Germinal center (tissue), 1 donor: ENCODE measurements around the gene ACSS3.
"Not testable (repeated sequence)": the region's sequence is repeated elsewhere in the genome, so short reads cannot be mapped to it uniquely, and the experiment has no call there.

Experiments used
- DNase-seq: peaks from one replicate; pipeline ENCODE4 v3.0.0; 2012; ENCODE audit warnings: mixed read lengths, low spot score

ACSS3 gene

DNA sequence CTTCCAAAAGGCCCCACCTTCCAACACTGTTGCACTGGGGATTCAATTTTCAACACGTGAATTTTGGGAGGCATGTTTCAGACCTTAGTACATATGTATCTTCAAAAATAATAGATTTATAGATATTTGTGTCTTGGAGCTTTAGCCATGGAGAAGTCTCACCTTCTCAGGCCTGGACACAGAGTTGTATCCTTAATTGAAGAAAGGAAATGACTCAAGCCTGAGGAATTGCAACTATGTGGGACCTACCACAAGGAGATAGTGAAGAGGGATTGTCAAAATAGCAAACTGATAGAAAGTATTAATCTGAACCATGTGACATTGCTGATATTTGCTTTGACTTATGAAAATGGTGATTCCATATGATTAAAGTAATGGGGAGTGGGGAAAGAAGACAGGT lies 89.8 kb downstream of the ACSS3 start:
- DNase-seq: no peak

DNA sequence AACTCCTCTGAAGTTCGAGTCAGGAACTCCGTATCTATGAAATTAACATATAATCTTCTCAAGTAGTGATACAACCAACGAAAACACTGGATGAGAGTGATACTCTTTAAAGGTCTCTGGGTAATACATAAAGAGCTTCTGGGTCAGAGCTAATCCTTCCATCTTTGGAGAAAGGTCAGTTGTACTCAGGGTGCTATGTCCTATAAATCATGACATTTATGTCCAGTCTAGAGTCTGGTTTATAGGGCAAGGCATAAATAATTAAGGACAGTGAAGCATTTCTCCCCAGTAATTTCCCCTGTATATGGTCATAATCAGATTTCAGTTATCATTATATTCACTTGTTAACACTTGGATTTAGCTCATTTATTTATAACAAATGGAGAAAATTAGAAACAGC lies 90.6 kb downstream of the ACSS3 start:
- DNase-seq: no peak

DNA sequence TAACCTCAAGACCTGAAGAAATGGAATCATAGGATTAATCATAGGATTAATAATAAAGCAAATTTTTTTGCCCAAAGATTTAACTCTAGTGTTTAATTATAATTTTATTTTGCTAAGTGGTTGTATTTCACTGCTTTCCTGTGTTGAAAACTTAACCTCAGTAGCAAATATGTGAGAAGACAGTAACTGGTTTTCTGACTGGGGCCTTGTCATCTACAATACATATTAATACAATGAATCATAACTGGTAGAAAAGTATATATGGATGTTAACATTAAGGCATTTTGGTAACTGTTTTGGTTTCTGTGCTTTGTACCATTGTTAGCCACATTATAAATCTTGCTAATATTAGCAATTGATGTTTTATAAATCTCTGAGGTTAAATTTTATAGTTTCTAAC lies 92.2 kb downstream of the ACSS3 start:
- no peak for DNase-seq

DNA sequence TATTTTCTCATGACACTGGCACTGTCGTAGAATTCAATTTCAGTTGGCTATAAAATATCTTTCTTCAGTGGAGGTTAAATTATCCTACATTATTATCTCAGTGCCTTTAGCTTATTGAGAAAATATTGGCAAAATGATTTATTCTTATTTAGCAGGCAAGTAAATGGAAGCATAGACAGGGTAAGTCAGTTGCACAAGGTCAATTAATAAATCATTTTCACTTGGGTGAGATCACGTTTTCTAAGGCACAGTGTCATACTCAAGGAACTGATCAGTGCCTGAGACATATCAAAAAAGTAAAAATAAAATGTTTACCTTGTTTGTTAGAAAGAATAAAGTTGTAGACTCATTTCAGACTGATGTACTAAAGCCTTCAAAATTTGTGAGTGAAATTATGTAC lies 95.0 kb downstream of the ACSS3 start:
- DNase-seq: no peak

DNA sequence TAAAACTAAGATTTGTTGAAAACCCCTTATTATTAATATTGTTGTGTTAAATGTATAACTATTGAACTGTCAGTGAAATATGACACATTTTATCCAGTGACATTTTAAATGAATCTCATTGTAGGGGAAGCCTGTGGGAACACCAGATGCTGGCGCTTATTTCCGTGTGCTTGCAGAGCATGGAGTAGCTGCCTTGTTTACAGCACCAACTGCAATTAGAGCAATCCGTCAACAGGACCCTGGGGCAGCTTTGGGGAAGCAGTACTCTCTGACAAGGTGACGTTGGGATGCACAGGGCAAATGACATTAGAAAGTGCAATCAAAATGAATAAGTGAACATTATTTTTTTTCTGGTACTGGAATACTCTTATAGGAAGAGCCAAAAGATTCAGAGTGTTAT lies 96.8 kb downstream of the ACSS3 start:
- no peak for DNase-seq

DNA sequence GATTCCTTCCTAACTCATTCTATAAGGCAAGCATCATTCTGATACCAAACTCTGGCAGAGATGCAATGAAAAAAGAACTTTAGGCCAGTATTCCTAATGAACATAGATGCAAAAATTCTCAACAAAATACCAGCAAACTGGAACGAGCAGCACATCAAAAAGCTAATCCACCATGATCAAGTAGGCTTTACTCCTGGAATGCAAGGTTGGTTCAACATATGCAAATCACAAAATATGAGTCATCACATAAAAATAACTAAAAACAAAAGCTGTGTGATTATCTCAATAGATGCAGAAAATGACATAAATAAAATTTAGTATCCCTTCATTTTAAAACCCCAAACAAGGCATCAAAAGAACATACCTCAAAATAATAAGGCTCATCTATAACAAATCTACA lies 98.9 kb downstream of the ACSS3 start:
- no peak for DNase-seq

DNA sequence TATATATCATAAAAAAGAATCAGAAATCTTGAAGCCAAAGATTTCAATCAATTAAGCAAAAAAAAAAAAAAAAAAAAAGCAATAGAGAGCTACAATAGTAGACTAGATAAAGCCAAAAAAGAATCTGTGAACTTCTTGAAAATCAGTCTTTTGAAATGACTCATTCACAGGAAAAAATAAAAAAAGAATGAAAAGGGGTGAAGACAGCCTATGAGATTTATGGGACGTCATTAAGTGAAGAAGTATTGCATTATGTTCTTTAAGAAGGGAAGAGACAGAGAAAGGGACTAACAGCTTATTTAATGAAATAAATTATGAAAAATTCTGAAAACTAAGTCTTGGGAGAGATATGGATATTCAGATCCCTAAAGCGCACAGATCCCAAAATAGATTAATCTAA lies 103.8 kb downstream of the ACSS3 start:
- no peak for DNase-seq

DNA sequence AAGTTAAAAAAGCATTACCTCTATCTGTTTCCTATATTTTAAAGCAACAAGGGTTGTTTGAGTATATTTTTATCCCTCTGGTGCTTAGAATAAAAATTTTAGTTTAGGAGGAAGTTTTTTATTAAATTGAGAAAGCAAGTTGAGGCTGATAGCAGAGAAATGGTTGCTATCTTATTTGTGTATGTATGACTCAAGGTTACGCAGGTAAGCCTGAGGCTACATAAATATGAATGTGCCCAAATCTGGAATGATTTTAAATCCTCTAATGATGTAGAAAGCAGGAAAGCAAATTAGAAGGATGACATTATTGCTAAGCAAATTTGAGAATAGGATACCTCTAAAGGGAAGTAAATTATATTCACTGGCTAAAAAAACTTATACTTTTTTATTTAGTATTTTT lies 109.8 kb downstream of the ACSS3 start:
- DNase-seq: no peak

DNA sequence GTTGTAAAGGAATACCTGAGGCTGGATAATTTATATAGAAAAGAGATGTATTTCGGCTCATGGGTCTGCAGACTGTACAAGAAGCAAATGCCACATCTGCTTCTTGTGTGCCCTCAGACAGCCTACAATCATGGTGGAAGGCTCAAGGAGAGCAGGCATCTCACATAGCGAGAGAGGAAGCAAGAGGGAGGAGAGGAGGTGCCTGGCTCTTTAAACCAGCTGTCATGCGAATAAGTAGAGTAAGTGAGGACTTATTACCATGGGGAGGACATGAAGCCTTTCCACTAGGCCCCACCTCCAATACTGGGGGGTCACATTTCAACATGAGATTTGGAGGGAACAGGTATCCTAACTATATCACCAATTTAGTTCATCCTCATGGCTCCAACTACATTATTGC lies 118.7 kb downstream of the ACSS3 start:
- no peak for DNase-seq

DNA sequence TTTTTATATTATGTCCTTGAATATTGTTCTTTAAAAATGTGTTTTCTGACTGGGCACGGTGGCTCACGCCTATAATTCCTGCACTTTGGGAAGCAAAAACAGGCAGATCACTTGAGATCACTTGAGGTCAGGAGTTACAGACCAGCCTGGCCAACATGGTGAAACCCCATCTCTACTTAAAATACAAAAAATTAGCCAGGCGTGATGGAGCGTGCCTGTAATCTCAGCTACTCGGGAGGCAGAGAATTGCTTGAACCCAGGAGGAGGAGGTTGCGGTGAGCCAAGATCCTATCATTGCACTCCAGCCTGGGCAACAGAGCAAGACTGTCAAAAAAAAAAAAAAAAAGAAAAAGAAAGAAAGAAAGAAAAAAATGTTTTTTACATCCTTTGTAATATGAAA lies 122.7 kb downstream of the ACSS3 start:
- not testable (repeated sequence) for DNase-seq

DNA sequence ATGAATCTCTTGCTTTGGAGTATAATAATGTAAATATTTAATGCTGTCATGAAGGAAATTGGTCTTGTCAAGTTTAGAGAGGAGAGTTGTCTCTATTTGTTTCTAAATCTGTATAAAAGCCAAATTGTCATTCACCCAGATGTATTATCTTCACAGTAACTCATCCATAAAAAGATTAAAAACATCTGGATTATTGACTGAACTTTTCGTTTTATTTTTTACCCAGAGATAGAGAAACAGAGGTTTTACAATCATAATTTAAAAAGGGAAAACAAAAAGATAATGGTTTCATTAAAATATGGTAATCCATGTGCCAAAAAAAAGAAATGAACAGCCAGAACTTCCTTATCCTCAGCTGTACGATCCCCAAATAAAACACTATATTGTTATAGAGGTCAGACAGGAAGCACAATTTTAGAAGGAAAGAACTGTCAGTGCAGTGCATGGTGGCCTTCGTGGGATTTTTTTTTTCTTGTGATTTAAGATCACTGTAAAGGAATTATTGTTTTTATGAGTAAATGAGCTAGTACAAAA lies 125.9 kb downstream of the ACSS3 start:
- DNase-seq: no peak

DNA sequence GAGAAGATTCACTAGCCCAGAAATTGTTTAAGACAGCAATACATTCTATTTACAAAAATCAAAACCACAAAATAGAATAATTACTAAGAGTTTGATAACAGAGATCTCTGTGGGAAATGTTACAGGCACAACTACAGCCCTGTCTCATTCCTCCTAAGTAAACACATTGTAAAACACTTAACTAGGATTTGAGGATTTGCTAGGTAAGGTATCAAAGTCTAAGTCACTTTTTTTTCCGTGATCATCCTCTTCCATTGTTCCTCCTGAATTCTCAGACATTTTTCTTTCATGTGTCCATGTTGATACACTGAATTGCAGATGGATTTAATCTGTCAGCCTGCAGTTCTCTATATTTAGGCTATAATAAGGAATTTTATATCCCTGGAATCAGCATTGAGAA lies 127.5 kb downstream of the ACSS3 start:
- DNase-seq: no peak

DNA sequence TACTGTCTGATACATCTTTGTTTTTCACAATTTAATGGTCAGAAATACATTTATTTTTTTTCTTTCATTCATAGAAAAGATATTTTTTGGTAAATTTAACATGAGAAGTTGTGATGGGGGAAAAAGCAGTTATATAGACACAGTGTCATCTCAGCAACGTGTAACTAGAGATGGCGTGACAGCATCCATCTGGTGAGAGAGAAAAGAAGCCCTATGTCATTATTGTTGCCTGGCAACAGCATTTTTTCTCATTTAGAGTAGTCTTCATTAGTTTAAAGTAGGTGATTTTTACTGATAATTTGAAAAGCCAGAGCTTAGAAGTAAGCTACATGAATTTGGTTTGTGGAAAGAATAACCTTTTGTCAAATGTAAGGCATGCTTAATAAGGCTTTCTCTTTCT lies 128.6 kb downstream of the ACSS3 start:
- DNase-seq: no peak

DNA sequence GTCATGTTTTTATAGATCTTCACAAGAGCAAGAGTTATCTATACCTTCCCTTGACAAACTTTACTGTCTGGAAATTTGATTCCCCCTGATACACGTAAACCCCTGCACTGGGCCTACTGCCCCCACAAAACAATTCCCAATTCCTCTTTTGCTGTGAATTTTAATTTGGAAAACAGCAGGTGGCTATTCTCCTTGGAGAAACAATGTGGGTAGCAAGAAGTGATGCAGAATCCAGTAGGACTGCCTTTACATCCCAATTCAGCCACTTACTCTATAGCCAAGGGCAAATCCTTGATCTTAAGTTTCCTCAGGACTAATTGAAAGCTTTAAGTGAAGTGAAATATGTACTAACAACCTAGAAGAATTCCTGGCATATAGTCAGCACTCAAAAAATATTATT lies 129.3 kb downstream of the ACSS3 start:
- DNase-seq: no peak

DNA sequence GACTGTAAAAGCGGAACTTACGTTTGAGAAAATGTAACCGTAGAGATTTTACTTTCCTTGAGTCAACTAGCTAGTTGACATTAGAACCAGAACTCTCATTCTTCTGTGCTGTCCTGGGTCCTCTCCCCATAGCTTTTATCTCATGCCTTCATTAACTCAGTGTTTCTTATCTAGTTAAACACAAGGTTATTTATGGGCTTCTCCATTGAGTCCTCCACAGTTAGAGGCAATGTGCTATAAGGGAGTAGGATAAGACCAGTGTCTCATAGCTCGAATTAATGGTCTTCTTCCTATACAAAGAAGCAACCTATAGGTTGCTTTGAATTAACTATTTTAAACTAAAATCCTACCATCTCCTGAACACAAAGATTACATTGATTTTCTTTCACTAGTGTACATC lies 129.8 kb downstream of the ACSS3 start:
- no peak for DNase-seq

DNA sequence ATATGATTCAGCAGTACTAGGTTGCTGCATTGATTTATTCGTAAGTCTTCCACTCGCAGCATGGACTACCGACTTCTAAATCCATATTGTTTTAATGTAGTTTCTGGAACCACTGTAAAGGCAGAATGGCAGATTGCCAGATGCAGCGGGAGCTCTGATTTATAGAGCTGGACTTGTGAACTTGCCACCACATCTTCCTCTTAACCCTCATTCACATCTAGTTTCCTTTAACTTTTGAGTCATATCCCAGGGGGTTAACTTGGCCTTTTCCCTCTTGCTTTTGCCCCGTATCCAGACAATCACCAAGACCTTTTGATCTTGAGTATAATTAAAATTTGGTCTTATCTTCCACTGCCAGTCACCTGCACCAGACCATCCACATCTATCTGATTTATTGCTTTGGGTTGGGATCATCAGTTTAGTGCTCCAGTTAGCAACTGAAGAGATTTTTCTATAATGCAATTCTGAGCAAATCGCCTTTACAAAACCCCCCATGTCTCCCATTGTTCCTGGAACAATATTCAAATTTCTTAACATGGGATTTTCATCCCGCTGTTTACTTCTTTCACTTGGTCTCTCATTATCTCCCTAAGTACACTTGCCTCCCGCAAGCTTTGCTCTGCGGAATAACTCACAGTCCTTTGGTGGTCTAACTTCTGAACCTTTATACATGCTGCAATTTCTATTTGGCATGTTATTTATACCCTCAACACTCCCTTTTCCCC lies 130.5 kb downstream of the ACSS3 start:
- no peak for DNase-seq

DNA sequence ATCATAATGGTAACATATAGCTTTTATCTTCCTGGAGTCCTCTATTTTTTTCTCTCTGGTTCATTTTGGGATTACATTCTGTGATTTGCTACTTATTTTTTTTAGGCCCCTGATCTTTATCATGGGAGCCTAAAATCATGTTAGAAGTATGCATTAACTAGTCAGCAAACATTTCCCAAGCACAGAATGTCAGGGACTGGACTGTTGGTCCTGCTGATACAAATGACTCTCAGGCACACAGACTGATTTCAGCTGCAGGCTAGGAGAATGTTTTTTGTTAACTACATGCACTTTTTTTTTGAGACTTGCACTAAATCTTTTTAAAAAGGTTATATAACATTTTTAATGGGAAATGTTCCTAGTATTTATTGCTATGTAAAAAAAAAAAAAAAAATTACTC lies 131.1 kb downstream of the ACSS3 start:
- no peak for DNase-seq

DNA sequence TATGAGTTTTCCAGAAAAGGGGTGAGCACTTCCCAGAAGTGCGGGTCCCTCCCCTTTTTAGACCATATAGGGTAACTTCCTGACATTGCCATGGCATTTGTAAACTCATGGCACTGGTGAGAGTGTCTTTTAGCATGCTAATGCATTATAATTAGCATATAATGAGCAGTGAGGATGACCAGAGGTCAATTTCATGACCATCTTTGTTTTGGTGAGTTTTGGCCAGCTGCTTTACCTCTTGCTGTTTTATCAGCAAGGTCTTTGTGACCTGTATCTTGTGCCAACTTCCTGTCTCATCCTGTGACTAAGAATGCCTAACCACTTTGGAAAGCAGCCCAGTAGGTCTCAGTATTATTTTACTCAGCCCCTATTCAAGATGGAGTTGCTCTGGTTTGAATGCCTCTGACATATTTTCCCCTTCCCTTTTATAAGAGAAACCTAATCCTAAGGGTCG lies 131.9 kb downstream of the ACSS3 start:
- DNase-seq: not testable (repeated sequence)

DNA sequence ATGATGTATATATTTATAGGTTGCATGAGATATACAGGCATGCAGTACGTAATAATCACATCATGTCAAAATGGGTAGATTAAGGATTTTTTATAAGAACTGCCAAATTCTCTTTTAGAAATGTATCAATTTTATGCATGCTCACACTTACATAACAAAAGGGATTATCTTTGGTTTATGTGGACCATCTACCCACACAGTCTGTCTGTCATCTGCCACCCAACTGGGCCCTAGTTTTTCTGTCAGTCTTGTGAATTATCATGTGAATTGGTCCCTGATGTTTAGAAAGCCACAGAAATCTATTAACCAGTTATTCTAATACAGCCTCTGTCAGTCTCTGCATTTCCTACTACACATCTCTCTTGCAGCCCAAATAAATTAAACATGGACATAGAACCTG lies 133.4 kb downstream of the ACSS3 start:
- DNase-seq: no peak

DNA sequence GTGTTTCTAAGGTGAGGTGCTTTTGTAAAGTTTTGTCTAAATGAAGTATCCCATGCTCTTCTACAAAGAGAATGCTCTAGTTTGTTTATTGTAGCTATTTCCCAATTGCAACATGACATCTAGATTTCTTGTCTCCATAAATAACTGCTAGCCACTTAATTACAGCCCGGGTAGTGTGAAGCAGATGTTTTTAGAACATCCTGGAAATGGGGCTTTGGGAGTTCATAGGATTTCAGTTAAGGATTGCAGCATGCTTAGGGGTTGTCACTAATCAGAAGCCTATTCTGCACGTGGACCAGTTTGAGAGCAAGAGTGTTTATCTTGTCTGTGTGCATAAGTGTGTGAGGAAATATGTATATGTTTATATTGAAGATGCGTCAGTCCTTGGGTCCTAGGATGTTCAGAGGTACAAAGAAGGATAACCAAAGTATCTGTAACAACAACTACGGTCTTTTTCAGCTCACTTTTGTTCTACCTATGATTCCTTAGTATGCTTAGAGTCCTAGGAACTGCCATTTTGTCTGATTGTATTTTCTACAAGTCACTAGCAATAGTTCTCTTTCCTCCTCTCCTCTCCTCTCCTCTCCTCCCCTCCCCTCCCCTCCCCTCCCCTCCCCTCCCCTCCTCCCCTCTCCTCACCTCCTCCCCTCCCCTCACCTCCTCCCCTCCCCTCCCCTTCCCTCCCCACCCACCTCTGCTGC lies 135.3 kb downstream of the ACSS3 start:
- no peak for DNase-seq

DNA sequence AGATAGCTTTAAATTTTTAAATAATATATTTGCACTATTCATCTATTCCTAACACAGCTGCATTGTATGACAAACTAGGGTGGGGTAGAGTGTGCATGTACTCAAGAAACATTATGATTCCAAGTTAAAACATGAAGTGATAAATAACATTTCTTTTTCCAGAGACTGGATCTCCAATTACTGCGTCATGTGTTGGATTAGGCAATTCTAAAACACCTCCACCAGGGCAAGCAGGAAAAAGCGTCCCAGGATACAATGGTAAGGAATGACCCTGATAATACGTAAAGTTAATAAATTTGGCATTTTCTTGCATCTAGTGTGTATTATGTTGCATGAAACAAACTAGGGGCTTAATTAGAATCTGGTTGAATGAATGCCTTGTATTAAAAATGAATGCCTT lies 138.9 kb downstream of the ACSS3 start:
- DNase-seq: no peak

DNA sequence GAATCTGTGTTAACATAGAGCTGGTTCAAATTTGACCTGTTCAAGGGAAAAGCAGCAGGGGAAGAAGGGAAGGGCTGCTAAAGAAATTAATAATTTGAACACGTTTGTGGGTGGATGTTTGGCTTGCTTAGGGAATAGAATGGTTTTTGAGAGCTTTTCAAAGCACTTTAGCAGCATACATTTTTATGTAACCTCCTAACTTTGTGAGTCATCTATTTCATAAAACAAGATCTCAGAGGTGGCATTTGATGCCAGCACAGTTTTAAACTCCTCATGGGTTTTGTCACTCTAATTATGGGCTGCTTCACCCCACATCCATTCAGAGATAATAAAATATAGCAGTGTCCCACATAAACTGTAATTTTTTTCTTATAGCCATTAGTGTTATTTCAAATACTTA lies 143.8 kb downstream of the ACSS3 start:
- no peak for DNase-seq

DNA sequence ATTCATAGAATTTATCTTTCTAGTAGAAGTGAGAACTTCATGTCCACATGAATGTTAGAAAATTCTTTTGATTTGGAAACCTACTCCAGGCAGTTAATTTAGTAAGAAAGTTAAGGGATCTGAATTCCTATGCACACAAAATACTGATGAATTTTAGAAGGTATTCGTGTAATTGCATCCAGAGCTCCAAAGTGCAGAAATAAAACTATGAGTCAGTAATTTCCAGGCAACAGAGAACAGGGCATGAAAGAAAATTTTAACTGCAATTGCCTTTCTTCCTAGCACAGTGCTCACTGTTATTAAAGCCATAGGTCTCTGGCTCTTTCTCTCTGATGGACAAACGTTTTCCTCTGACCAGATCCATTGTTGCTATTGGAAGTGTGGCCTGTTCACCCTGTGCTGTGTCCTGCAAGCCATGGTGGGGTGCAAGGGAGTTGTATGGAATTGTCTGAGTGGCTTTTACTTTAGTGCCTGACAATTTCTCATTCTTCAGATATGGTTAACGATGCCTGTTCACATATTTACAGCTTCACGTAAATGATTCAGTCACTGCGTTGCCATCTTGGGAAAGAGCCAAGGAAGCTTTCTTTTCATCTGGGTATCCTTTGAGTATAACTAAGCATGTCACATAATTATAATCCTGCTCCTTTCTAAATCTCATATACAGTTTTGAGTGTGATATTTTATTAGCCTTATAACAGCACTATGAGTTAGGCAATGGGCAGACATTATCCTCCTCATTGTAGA lies 145.1 kb downstream of the ACSS3 start:
- DNase-seq: no peak
